HTERT RPE-1 (cell line): ENCODE measurements around the gene ICA1L.
"Not testable (repeated sequence)": the region's sequence is repeated elsewhere in the genome, so short reads cannot be mapped to it uniquely, and the experiment has no call there.

Source experiments
- in situ Hi-C: fragments of 300-500 bp; cut with MboI; formaldehyde crosslinking; loops from 4 replicates; pipeline ENCODE4 v1.14.3; 2020; ENCODE audit warnings: low sequenced_read_pairs

The ICA1L gene

DNA sequence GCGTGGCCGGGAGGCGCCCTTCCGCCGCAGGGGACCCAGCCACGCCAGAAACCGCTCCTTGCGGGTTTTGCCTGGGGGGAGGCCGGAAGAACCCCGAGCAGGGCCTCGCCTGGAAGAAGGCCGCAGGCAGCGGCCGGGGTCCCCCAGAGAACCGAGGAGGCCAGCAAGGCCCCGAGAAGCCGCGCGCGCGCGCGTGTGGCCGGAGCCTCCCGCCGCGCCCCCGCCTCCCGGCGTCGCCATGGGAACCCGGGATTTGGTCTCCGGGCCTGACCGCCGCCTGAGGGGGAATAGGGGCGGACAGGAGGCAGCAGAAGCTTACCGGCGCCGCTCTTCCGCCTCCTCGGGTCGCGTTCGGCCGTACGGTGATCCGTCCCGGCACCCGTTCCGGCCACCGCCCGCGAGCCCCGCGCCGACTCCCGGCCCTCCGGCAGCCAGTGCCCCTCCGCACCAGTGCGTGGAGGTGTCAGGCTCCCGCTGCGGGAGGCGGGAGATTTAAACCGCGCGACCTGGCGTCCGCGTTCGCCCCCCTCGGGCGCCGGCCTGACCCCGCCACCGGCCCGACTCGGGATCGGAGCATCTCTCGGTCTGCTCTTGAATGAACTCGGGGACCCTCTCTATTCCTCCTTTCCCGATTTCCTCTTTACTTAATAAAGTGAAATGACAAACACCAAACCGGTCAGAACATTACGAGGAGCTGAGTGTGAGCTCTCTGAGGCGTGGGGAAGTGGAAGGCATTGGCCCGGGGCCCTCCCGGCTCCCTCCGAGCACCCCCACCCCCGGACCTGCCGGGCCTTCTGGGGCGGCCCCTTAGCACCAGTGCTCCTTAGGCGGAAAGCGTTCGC, at the start of gene ICA1L:
Gene ICA1L (minus strand): TSS at position 467 of the 842 bp plus-strand sequence. CDS start 42,757 bp downstream, outside the sequence.
- in situ Hi-C loops, result no loop called here

- in situ Hi-C loops, result no loop called here
Measured at GRCh38 chr2:202918860-202919259, 47.3 kb upstream of the ICA1L start.

- in situ Hi-C loops, result not testable (repeated sequence)
Measured at GRCh38 chr2:202912342-202913201, 41.0 kb upstream of the ICA1L start.

GRCh38 chr2:202911512-202912341, 40.2 kb upstream of the ICA1L start, which contains the start of the genes CARF and WDR12:
TSS of gene CARF (plus strand) at chr2:202912275. CDS start at chr2:202941903, 29,628 bp downstream.
TSS of gene WDR12 (minus strand) at chr2:202911673. CDS start at chr2:202911476, 197 bp downstream.
- in situ Hi-C loops, result no loop called here

DNA sequence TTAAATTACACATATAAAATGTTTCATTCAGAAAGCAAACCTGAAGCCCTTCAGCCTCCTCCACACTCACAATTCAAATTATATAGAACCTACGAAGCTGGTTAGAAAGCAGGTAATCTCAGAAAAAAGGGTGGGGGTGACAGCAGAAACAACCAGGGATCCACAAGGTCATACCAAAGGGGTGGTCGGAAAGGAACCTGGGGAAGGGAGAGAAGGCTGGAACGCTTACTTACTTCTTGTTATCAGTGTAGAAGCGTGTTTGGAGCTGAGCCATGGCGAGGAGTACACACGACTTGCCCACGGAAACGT, 39.6 kb upstream of the ICA1L start:
- in situ Hi-C loops, result no loop called here

DNA sequence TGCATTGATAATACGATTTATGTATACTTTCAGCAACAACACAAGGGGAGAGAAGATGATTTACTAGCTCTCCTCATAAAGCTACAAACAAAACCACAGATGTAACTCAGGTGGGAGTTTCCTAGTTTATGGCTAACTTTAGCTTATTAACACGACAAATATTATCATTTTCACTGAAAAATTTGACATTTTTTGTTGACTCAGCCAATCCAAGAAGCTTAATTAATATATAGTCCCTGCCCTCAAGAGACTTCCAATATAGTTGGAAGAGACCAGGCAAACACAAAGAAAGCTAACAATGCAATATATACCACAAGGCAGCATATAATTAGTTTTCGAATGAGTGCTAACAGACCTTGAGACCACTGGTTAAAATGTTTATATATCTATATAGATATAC, 39.1 kb upstream of the ICA1L start:
- in situ Hi-C loops, result no loop called here

- in situ Hi-C loops, result not testable (repeated sequence)
Measured at GRCh38 chr2:202910250-202910649, 38.7 kb upstream of the ICA1L start.

GRCh38 chr2:202909394-202910192, 38.0 kb upstream of the ICA1L start:
- in situ Hi-C loops, result no loop called here

GRCh38 chr2:202908186-202908585, 36.6 kb upstream of the ICA1L start:
- in situ Hi-C loops, result no loop called here

DNA sequence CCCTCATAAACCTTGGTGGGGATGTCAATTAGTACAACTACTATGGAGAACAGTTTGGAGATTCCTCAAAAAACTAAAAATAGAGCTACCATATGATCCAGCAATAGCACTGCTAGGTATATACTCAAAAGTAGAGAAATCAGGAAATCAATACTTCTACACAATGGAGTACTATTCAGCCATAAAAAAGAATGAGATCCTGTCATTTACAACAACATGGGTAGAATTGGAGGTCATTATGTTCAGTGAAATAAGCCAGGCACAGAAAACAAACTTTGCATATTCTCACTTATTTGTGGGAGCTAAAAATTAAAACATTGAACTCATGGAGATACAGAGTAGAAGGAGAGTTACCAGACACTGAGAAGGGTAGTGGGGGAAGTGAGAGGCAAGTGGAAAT, 33.9 kb upstream of the ICA1L start:
- in situ Hi-C loops, result not testable (repeated sequence)

GRCh38 chr2:202885190-202885589, 13.6 kb upstream of the ICA1L start:
- in situ Hi-C loops, result no loop called here

DNA sequence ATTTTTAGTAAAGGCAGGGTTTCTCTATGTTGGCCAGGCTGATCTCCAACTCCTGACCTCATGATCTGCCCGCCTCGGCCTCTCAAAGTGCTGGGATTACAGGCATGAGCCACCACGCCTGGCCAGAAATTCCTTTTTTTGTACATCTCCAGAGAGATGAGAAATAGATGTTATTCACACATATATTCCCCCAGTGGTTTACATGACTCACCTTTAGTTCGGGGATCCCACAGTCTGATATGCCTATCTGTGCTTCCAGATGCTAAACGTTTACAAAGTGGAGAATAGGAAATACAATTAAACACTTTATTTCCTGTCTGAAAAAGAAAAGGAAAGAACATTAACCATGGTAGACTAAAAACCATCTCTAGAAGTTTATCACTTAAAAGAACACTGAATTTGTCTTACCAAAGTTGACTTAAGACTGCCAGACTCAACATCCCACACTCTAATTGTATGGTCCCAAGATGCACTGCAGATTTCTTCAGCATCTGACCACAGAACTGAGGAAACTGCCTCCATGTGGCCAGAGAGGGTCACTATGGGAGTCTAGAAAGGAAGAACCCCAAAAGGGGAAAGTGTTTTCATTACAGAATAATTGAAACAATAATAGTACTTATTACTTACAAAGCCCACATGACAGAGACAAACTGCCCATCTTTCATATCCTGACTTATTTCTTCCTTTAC, 12.6 kb upstream of the ICA1L start:
- in situ Hi-C loops, result no loop called here

DNA sequence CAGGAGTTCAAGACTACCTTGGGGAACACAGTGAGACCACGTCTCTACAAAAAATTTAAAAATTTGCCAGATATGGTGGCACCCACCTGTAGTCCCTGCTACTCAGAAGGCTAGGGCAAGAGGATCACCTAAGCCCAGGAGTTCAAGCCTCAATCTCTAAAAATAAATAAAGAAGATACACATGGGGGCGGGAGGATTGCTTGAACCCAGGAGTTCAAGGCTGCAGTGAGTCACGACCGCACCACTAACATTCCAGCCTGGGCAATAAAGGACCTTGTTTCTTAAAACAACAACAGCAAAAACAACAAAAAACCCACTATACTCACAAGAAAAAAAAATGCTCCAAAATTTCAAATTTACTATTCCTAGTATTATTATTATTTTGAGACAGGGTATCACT, 10.0 kb upstream of the ICA1L start:
- in situ Hi-C loops, result no loop called here

GRCh38 chr2:202877699-202878098, 6.1 kb upstream of the ICA1L start:
- in situ Hi-C loops, result no loop called here

DNA sequence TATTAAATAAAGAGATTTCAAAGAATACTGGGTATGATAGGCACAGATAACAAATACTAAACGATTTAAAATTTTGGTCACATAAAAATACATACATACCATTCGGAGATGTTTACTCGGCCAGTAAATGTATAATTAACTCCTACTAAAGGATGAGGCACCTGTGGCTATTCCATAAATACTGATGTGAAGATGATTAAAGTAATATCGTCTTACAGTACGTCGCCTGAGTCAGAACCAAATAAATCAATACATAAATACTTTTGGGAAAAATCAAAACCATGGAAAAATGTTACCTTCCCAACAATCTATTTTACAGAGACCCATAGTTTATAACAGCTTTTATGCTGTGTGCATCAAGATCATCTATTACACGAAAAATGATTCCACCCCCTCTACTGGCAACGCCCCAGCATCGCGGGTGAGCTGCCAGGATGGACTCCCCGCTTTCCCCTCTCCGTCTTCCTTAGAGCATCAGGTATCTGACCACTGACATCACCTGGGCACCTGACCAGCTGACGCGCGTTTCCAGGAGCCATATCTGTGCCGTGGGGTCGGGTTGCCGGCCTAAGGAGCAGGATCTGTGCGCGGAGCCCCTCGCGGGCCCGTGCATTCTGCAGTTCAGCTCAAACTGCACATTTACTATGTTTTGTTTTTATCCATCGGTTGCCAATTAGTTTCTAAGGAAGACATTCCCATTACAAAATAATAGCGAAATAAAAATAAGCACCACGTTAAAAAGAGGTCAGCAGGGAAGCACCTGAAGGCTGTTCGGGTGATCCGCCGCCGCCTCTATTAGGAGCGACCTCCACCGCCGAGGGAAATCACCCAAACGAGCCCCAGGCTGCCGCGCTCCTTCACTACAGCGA, 901 bp downstream of the ICA1L start:
- in situ Hi-C loops, result no loop called here

GRCh38 chr2:202861987-202862386, 9.6 kb downstream of the ICA1L start:
- in situ Hi-C loops, result no loop called here

DNA sequence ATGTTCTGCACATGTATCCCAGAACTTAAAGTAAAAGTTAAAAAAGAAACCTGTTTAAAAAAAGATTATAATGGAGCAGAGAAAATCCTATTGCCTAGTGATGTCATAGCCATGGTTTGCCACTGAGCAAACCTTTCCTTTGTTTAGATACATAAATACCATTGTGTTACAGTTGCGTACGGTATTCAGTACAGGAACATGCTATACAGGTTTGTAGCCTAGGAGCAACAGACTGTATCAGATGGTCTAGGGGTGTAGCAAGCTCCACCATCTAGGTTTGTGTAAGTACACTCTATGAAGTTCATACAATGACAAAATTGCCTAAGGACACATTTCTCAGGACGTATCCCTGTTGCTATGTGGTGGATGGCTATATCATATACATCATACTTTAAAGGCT, 13.0 kb downstream of the ICA1L start:
- in situ Hi-C loops, result no loop called here

- in situ Hi-C loops, result not testable (repeated sequence)
Measured at GRCh38 chr2:202849343-202849742, 22.2 kb downstream of the ICA1L start.

GRCh38 chr2:202848813-202849212, 22.8 kb downstream of the ICA1L start:
- in situ Hi-C loops, result no loop called here
